Loucy (cell line): ENCODE results near the gene KCNMB2.

Experiments used
- CTCF ChIP-seq: fragments of 200-600 bp; sonication (generic); conservative IDR thresholded peaks from 2 replicates; pipeline ENCODE4 v1.5.1; 2014; ENCODE audit warnings: mild to moderate bottlenecking, antibody characterized with exemption, low read length
- EZH2phosphoT487 ChIP-seq: fragments of 200-600 bp; IDR thresholded peaks from 2 replicates; pipeline ENCODE4 v1.6.1; 2018; ENCODE audit warnings: antibody characterized with exemption, mild to moderate bottlenecking, moderate library complexity, borderline replicate concordance

DNA sequence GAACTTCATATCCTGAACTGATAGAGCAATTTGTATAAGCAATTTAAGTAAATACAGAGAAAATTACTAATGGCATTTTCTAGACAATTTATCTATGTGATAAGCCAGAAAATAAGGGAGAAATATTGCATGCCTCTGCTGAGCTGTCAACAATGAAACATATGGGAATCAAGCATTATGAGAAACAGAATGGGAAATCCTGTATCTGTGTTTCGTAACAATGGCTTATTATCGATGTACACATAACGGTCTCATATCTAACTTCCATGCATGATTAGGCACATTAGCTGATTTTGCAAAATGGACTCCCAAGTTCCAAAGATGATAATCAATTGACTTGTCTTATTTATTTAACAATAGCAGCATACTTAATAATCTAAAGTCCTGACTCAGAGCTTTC, 30.4 kb upstream of the KCNMB2 start:
- TF ChIP-seq CTCF (no peak), EZH2phosphoT487 (no peak)
